ENCODE measurements around the gene LZTFL1.

The LZTFL1 gene

GRCh38 chr3:45881078-45882022 is 39.4 kb upstream of the LZTFL1 start:
- no peak for TF ChIP-seq ESRRG (CRISPR knock-in tag; IDR thresholded peaks at IDR 0.05)
- no peak for TF ChIP-seq CREB5 (CRISPR knock-in tag; IDR thresholded peaks at IDR 0.05; ENCODE audit: low read depth)
- no peak for TF ChIP-seq ZNF8 (CRISPR knock-in tag; IDR thresholded peaks at IDR 0.05)
- no peak for TF ChIP-seq PPARA (CRISPR knock-in tag; IDR thresholded peaks at IDR 0.05; ENCODE audit: borderline replicate concordance)
- TF ChIP-seq CSRNP3 (CRISPR knock-in tag; IDR thresholded peaks at IDR 0.05): no peak
- no peak for TF ChIP-seq RARB (CRISPR knock-in tag; IDR thresholded peaks at IDR 0.05)
- TF ChIP-seq BACH2 (CRISPR knock-in tag; IDR thresholded peaks at IDR 0.05; ENCODE audit: borderline replicate concordance): no peak
- TF ChIP-seq ZC3H10 (CRISPR knock-in tag; IDR thresholded peaks at IDR 0.05): no peak
- no peak for TF ChIP-seq ZFP30 (CRISPR knock-in tag; IDR thresholded peaks at IDR 0.05)
- no peak for ATAC-seq

GRCh38 chr3:45880725-45881077 is 38.8 kb upstream of the LZTFL1 start:
- ATAC-seq: no peak
- no peak for TF ChIP-seq ZFP3 (CRISPR knock-in tag; IDR thresholded peaks at IDR 0.05)
- TF ChIP-seq CREB5 (CRISPR knock-in tag; IDR thresholded peaks at IDR 0.05; ENCODE audit: low read depth): no peak
- no peak for TF ChIP-seq ZC3H10 (CRISPR knock-in tag; IDR thresholded peaks at IDR 0.05)
- no peak for TF ChIP-seq PPARA (CRISPR knock-in tag; IDR thresholded peaks at IDR 0.05; ENCODE audit: borderline replicate concordance)
- TF ChIP-seq TCF4 (CRISPR knock-in tag; IDR thresholded peaks at IDR 0.05; ENCODE audit: borderline replicate concordance): no peak
- no peak for TF ChIP-seq ZFP30 (CRISPR knock-in tag; IDR thresholded peaks at IDR 0.05)

GRCh38 chr3:45878124-45878523 is 36.2 kb upstream of the LZTFL1 start:
- no peak for ATAC-seq
- TF ChIP-seq ZNF8 (CRISPR knock-in tag; IDR thresholded peaks at IDR 0.05): no peak
- TF ChIP-seq PPARA (CRISPR knock-in tag; IDR thresholded peaks at IDR 0.05; ENCODE audit: borderline replicate concordance): no peak
- TF ChIP-seq ZFP30 (CRISPR knock-in tag; IDR thresholded peaks at IDR 0.05): no peak
- no peak for TF ChIP-seq ARNTL (CRISPR knock-in tag; IDR thresholded peaks at IDR 0.05; ENCODE audit: borderline replicate concordance, low read depth)
- no peak for TF ChIP-seq ZFP3 (CRISPR knock-in tag; IDR thresholded peaks at IDR 0.05)
- no peak for TF ChIP-seq CSRNP3 (CRISPR knock-in tag; IDR thresholded peaks at IDR 0.05)
- TF ChIP-seq OSR1 (CRISPR knock-in tag; IDR thresholded peaks at IDR 0.05): no peak
- TF ChIP-seq CSDC2 (CRISPR knock-in tag; IDR thresholded peaks at IDR 0.05): no peak
- TF ChIP-seq RARB (CRISPR knock-in tag; IDR thresholded peaks at IDR 0.05): no peak
- no peak for TF ChIP-seq TSHZ2 (CRISPR knock-in tag; IDR thresholded peaks at IDR 0.05)

- no peak for ATAC-seq
- TF ChIP-seq ZNF70 (CRISPR knock-in tag; IDR thresholded peaks at IDR 0.05) (no peak), POU6F1 (CRISPR knock-in tag; IDR thresholded peaks at IDR 0.05; ENCODE audit: borderline replicate concordance, low read depth) (no peak), OSR1 (CRISPR knock-in tag; IDR thresholded peaks at IDR 0.05) (no peak), TCF4 (CRISPR knock-in tag; IDR thresholded peaks at IDR 0.05; ENCODE audit: borderline replicate concordance) (no peak), ZFP30 (CRISPR knock-in tag; IDR thresholded peaks at IDR 0.05) (no peak), PATZ1 (CRISPR knock-in tag; IDR thresholded peaks at IDR 0.05; ENCODE audit: borderline replicate concordance) (no peak), TOX (CRISPR knock-in tag; IDR thresholded peaks at IDR 0.05; ENCODE audit: borderline replicate concordance) (no peak), RARB (CRISPR knock-in tag; IDR thresholded peaks at IDR 0.05) (no peak), ZFP3 (CRISPR knock-in tag; IDR thresholded peaks at IDR 0.05) (no peak), ZNF8 (CRISPR knock-in tag; IDR thresholded peaks at IDR 0.05) (no peak)
Observed at GRCh38 chr3:45874677-45875346, 32.9 kb upstream of the LZTFL1 start.
